Activated naive CD8-positive, alpha-beta T cell treated with anti-CD3 and anti-CD28 coated beads, Interleukin-2, amount 10 ng/mL, durations not matched to agents 7 days and 5 days (primary cell): Measurements from ENCODE around the gene PEAK3. TPM values are rescaled to one million over a fixed set of nuclear protein-coding genes. Genes with fewer than 3 reads are reported as not detected.

ENCODE experiments used
- ATAC-seq: fragments of 150-1000 bp; cut with Tn5 transposase; one replicate; pipeline ENCODE4 v1.10.0; 2021; ENCODE audit warnings: low read depth, moderate library complexity
- POLR2A ChIA-PET: fragments of 350-600 bp; sonication (Branson Sonifier 250); formaldehyde crosslinking; loops from one replicate; lab custom pipeline; 2021; ENCODE audit warnings: antibody characterized with exemption; lab: Charles Lee
- DNase-seq: peaks from one replicate; pipeline ENCODE4 v3.0.0; 2021
- H3K27ac Mint-ChIP-seq: one replicate; pipeline ENCODE4 v1.8.0; 2022; ENCODE audit warnings: mild to moderate bottlenecking, mixed read lengths
- H3K27me3 Mint-ChIP-seq: one replicate; pipeline ENCODE4 v1.8.0; 2022; ENCODE audit warnings: mild to moderate bottlenecking, moderate library complexity, mixed read lengths
- H3K36me3 Mint-ChIP-seq: one replicate; pipeline ENCODE4 v1.8.0; 2021; ENCODE audit warnings: mild to moderate bottlenecking, mixed read lengths
- H3K4me1 Mint-ChIP-seq: one replicate; pipeline ENCODE4 v1.8.0; 2021; ENCODE audit warnings: mixed read lengths
- H3K4me3 Mint-ChIP-seq: one replicate; pipeline ENCODE4 v1.8.0; 2022; ENCODE audit warnings: mild to moderate bottlenecking, moderate library complexity, mixed read lengths
- H3K9me3 Mint-ChIP-seq: one replicate; pipeline ENCODE4 v1.8.0; 2021; ENCODE audit warnings: mixed read lengths
- total RNA-seq, 2 experiments: library from RNA; stranded (reverse); gene quantifications; one replicate each; pipeline ENCODE4 v1.2.3, GENCODE V29; 2021

The PEAK3 gene
- total RNA-seq, 2 experiments from 2014 or later: 0.14 TPM; not detected in 1

DNA sequence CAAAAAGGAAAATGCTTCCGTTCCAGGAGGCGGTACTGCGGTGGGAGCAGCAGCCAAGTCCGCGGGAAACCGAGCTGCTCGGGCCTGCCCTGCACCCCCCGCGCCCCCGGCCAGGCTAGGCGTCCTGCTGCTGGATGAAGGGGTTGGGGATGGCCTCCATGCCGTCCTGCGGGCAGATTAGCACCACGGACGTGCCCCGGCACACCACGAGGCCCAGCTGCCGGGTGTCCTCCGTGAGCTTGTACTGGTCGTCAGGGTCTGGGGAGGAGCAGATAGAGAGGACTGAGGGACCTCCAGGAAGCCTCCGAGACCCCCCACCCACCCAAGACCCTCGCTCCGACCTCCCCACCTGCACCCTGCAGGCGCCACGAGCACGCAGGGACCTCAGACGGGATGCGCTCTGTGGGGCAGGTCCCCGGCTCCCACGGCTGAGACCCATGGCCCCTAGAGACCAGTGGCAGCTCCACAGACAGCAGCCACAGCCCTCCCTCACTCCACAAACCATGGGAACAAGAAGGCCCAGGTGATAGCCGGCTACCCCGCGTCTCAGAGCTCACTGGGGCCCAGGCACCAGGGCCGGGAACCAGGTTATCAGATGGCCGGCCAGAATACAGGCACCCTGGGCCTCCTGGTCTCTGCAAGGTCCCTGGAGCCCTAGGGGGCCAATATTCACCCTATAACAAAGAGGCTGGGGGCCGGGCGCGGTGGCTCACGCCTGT is 39.7 kb upstream of the PEAK3 start:
- Mint-ChIP-seq H3K4me1 (peaks cover 16% of the 10 kb centered on the region), H3K27ac (no peak overlapping the region), H3K9me3 (no peaks in the 10 kb centered on the region), H3K4me3 (no peak overlapping the region), H3K27me3 (peaks cover 1% of the 10 kb centered on the region), H3K36me3 (peaks cover 8% of the 10 kb centered on the region)
- ATAC-seq (no peak), DNase-seq (no peak)
- POLR2A ChIA-PET: interaction anchor here (0.5 to 0.7 kb wide), 2 partner anchors 116 to 125 kb away, joined by 3 read pairs; no protein-coding TSS in a partner anchor

DNA sequence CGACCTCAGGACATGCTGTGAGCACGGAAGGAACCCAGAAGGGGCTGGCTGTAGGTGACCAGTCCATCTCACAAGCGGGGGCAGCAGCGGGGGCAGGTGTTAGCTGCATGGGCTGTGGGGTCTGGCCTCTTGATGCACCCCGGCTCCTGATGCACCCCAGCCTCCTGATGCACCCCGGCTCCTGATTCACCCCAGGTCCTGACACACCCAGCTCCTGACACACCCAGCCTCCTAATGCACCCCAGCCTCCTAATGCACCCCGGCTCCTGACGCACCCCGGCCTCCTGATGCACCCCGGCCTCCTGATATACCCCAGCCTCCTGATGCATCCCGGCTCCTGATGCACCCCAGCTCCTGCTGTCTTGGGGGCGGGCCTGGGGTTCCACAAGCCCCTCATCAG is 39.0 kb upstream of the PEAK3 start:
- Mint-ChIP-seq H3K36me3 (peaks cover 6% of the 10 kb centered on the region), H3K4me1 (peaks cover 11% of the 10 kb centered on the region), H3K9me3 (no peaks in the 10 kb centered on the region), H3K4me3 (no peak overlapping the region), H3K27me3 (peaks cover 1% of the 10 kb centered on the region), H3K27ac (no peak overlapping the region)
- ATAC-seq (no peak), DNase-seq (no peak)
- POLR2A ChIA-PET: interaction anchor here (0.7 kb wide), 1 partner anchor 126 kb away, joined by 3 read pairs; no protein-coding TSS in a partner anchor

DNA sequence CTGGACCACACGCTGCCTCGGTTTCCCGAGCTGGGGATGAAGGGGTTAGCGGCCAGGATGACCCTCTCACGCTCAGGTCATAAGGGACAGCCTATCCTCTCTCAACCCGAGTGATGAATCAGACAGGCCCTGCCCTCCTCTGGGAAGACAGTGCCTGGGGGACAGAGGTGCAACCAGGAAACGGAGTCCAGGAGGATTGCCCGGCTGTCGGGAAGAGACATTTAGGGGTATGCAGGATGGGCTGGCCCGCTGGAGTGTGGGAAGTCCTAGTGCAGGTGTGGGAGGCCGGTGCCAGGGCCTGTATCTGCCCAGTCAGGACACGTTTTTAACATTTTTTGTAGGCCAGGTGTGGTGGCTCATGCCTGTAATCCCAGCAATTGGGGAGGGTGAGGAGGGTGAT is 38.1 kb upstream of the PEAK3 start:
- Mint-ChIP-seq H3K4me3 (no peak overlapping the region), H3K9me3 (peaks cover 3% of the 10 kb centered on the region), H3K4me1 (peaks cover 4% of the 10 kb centered on the region), H3K27ac (no peak overlapping the region), H3K36me3 (no peaks in the 10 kb centered on the region), H3K27me3 (peaks cover 2% of the 10 kb centered on the region)
- ATAC-seq: no peak
- DNase-seq: no peak
- POLR2A ChIA-PET: no interaction called here

DNA sequence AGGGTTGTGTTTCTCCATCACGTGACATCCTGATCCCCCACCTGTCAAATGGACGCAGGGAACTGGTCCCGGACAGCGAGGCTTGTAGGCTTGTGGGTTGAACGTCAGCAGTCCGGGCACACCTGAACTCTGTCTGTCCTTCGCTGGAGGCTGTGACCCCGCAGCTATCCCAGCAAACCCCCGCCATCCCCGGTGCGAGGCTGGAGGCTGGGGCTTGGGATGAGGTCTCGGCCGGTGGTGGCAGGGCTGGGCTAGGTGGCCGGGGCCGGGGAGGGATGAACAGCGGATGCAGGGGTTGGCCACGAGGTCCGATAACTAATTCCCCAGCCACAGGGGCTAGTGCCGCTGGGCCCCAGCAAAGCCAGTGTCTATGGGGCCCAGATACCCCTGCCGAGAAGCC is 37.6 kb upstream of the PEAK3 start:
- Mint-ChIP-seq H3K36me3 (no peaks in the 10 kb centered on the region), H3K27me3 (peaks cover 7% of the 10 kb centered on the region), H3K4me3 (no peak overlapping the region), H3K27ac (no peak overlapping the region), H3K9me3 (peaks cover 6% of the 10 kb centered on the region), H3K4me1 (peaks cover 3% of the 10 kb centered on the region)
- ATAC-seq (no peak), DNase-seq (no peak)
- POLR2A ChIA-PET: interaction anchor here (0.8 to 1.0 kb wide), 2 partner anchors 9 to 156 kb away, joined by 3 read pairs; partner anchors contain the start of genes GADD45B and LSM7

DNA sequence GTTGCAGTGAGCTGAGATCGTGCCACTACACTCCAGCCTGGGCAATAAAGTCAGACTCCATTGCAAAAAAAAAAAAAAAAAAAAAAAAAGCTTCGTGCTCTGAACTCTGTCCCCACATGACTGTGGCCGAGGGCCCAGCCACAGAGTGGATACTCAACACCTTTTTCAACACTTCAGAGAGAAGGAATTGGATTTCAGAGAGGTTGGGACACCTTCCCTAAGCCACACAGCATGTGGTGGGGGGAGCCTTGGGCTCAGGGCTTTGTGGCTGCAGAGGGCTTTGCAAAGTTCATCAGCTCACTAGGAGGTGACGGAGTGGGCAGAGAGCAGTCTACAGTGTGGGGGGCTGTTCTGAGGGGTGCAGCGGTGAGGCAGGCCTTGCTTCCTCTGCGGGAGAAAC is 36.9 kb upstream of the PEAK3 start:
- H3K4me1 Mint-ChIP-seq: no peaks in the 10 kb centered on the region
- ATAC-seq (no peak), DNase-seq (no peak)
- POLR2A ChIA-PET: interaction anchor here (0.7 to 1.0 kb wide), 3 partner anchors 9 to 632 kb away, joined by 3 read pairs; partner anchors contain the start of genes GADD45B and LSM7
- H3K4me3 Mint-ChIP-seq: no peak overlapping the region
- no peak overlapping the region for H3K27ac Mint-ChIP-seq
- H3K27me3 Mint-ChIP-seq: peaks cover 8% of the 10 kb centered on the region
- H3K9me3 Mint-ChIP-seq: peaks cover 8% of the 10 kb centered on the region
- no peaks in the 10 kb centered on the region for H3K36me3 Mint-ChIP-seq

DNA sequence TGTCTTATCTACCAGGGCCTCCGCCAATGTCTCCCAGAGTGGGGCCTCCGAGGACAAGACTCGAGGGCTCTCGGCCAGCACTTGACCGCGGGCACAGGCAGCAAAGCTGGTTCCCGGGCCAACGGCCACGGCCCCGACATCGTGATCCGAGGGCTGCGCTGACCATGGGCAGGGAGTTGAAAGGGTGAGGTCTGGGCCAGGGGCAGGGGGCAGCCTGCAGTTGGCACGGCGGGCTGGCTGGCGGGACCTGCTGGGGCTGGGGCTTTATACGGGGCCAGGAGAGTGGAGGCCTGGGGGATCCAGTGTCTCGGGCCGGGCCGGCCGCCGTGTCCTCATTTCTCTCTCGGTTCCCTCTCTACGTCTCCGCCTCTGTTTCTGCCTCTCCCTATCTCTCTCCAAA is 35.8 kb upstream of the PEAK3 start:
- H3K4me3 Mint-ChIP-seq: no peak overlapping the region
- peaks cover 18% of the 10 kb centered on the region for H3K27me3 Mint-ChIP-seq
- peaks cover 8% of the 10 kb centered on the region for H3K9me3 Mint-ChIP-seq
- no peaks in the 10 kb centered on the region for H3K4me1 Mint-ChIP-seq
- DNase-seq (no peak), ATAC-seq (no peak)
- no peak overlapping the region for H3K27ac Mint-ChIP-seq
- POLR2A ChIA-PET: no interaction called here
- no peaks in the 10 kb centered on the region for H3K36me3 Mint-ChIP-seq

DNA sequence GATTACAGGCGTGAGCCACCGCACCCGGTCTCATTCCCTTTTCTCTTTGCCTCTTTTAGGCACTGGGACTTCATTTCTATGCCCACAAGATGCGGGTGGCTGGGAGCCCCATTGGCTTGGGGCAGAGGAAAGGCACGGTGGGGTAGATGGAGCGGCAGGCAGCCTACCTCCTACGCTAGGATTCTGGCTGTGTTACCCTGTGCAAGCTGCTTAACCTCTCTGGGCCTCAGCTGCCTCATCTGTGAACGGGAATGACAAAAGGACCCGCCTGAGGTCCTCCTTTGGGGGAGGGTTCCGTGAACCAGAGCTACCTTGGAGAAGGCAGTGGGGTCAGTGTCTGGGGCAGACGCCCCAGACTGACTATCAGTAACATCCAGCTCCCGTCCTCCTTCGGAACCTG is 35.3 kb upstream of the PEAK3 start:
- Mint-ChIP-seq H3K4me3 (no peak overlapping the region), H3K27ac (no peak overlapping the region), H3K9me3 (peaks cover 8% of the 10 kb centered on the region), H3K27me3 (peaks cover 18% of the 10 kb centered on the region), H3K4me1 (no peaks in the 10 kb centered on the region), H3K36me3 (no peaks in the 10 kb centered on the region)
- no peak for ATAC-seq
- no peak for DNase-seq
- POLR2A ChIA-PET: no interaction called here

DNA sequence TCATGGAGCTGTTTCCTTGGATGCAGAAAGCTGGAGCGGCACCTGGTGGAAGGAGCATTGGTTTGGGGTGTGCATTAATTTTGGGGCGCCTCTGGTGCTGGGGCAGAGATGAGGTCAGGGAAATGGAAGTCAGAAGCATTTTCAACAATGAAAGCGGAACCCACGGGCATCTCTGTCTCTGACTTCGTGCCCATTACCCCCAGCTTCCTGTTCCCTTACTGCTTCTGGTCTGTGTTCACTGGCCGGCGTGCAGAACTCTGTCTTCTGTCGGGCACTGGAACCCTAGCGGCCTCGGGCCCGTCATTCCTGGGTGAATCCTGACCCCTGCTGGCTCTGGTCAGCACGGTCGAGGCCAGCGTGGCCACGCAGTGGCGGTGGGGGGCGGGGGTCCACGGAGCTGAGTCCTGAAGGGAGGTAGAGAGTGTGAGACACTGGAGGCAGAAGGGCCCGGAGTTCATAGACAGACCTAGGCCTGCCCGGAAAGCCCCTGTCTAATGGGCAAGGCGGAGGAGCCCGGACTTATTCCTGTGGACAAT is 33.9 kb upstream of the PEAK3 start:
- Mint-ChIP-seq H3K4me3 (no peak overlapping the region), H3K27ac (no peak overlapping the region), H3K9me3 (peaks cover 8% of the 10 kb centered on the region), H3K27me3 (peaks cover 25% of the 10 kb centered on the region), H3K36me3 (no peaks in the 10 kb centered on the region), H3K4me1 (no peaks in the 10 kb centered on the region)
- POLR2A ChIA-PET: interaction anchor here (0.6 to 1.0 kb wide), 3 partner anchors 12 to 112 kb away, joined by 4 to 6 read pairs (median 4); partner anchors contain the start of genes LSM7 and TIMM13
- DNase-seq (no peak), ATAC-seq (peak; percentile 55)

DNA sequence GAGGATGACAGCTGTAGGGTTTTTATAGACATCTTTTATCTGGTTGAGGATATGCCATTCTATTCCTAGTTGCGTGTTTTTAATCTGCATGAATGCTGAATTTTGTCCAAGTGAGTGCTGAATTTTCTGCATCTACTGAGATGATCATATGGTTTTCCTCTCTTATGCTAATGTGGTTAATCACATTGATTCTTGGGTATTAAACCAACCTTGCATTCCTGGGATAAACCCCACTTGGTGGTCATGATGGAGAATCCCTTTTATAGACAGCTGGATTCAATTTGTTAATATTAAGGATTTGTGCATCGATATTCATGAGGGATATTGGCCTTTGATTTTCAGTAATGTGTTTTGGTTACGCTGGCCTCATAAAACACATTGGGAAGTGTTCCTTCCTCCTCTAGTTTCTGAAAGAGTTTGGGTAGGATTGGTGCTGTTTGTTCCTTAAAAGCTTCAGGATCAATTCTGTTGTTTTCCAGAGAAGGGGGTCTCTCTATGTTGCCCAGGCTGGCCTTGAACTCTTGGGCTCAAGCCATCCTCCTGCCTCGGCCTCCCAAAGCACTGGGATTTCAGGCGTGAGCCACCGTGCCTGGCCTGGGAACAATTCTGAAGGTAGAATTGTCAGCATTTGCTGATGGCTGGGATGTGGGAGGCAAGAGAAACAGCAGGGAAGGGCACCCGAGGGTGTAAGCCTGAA is 33.3 kb upstream of the PEAK3 start:
- POLR2A ChIA-PET: interaction anchor here (0.6 kb wide), 1 partner anchor 14 kb away, joined by 6 read pairs; no protein-coding TSS in a partner anchor
- peaks cover 8% of the 10 kb centered on the region for H3K9me3 Mint-ChIP-seq
- H3K36me3 Mint-ChIP-seq: no peaks in the 10 kb centered on the region
- no peak overlapping the region for H3K27ac Mint-ChIP-seq
- no peak overlapping the region for H3K4me3 Mint-ChIP-seq
- peaks cover 31% of the 10 kb centered on the region for H3K27me3 Mint-ChIP-seq
- DNase-seq (no peak), ATAC-seq (no peak)
- H3K4me1 Mint-ChIP-seq: no peaks in the 10 kb centered on the region

DNA sequence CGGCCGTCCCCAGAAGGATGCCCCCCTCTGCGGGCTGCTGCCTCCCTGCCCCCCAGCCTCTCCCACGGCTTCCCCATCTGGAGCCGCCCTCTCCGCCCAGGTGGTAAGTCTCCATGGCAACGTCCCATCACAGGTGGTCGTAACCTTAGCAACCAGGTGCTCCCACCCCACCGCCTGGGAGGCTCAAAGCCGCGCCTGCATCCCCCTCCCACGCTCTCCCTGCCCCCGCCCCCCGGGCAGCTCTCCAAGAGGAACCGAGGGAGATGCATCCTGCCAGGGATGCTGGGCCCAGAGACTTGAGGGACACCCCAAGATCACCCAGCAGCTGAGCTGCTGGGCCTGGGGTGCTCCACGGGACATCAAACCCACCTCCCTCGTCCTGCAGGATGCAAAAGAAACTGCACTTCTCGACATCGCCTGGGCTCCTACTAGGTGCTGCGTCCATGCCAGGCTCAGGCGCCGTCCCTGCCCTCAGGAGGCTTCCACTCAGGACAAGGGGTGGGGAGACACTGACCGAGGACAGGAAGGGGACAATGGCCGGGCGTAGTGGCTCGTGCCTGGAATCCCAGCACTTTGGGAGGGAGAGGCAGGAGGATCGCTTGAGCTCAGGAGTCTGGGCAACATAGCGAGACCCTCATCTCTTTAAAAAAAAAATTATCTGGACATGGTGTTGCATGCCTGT is 31.0 kb upstream of the PEAK3 start:
- Mint-ChIP-seq H3K36me3 (no peaks in the 10 kb centered on the region), H3K4me1 (peaks cover 2% of the 10 kb centered on the region), H3K27ac (no peak overlapping the region), H3K27me3 (peaks cover 52% of the 10 kb centered on the region), H3K4me3 (no peak overlapping the region), H3K9me3 (peaks cover 8% of the 10 kb centered on the region)
- ATAC-seq (no peak), DNase-seq (no peak)
- POLR2A ChIA-PET: no interaction called here

DNA sequence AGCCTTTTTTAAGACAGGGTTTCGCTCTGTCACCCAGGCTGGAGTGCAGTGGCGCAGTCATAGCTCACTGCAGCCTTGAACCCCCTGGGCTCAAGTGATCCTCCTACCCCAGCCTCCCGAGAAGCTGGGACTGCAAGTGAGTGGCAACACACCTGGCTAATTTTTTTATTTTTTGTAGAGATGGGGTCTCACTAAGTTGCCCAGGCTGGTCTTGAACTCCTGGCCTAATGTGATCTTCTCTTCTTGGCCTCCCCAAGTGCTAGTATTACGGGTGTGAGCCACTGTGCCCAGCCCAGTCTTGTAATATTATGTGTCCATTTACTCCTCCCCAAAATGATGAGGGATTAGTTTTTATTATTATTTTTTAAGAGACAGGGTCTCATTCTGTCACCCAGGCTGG is 29.1 kb upstream of the PEAK3 start:
- ATAC-seq (no peak), DNase-seq (no peak)
- Mint-ChIP-seq H3K4me1 (peaks cover 2% of the 10 kb centered on the region), H3K4me3 (no peak overlapping the region), H3K27ac (no peak overlapping the region), H3K9me3 (peaks cover 8% of the 10 kb centered on the region), H3K27me3 (peaks cover 57% of the 10 kb centered on the region), H3K36me3 (no peaks in the 10 kb centered on the region)
- POLR2A ChIA-PET: interaction anchor here (0.6 to 0.7 kb wide), 2 partner anchors 70 to 81 kb away, joined by 3 to 5 read pairs; no protein-coding TSS in a partner anchor

DNA sequence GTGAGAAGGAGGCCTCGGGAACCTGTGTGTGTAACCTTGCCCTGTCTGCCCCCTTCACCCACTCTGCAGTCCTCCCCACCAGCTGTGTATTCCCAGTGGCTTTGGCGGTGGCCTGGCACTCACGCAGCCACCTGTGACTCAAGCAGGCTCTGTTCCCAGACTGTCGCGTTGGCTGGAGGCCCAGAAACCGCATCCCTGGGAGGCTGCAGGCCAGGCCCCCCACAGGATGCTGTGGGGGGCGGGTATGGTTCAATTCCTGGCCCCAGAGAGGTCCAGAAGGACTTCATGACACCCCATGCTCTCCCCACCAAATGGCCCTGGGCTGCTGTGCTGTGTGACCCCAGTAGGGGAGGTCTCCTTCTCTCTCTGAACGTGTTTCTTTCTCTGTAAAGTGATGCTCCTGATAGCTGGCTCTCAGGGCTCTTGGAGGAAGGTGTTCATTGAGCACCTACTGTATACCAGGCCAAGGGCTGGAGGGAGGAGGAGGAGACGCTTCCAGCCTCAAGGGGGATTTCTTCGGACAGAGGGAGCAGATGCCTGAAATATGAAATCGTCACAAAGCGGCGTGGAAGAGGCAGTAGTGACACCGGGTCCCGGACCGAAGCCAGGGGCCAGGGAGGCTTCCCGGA is 27.9 kb upstream of the PEAK3 start:
- Mint-ChIP-seq H3K36me3 (no peaks in the 10 kb centered on the region), H3K9me3 (peaks cover 4% of the 10 kb centered on the region), H3K4me3 (no peak overlapping the region), H3K27ac (no peak overlapping the region), H3K4me1 (peaks cover 2% of the 10 kb centered on the region), H3K27me3 (peaks cover 64% of the 10 kb centered on the region)
- ATAC-seq (no peak), DNase-seq (no peak)
- POLR2A ChIA-PET: no interaction called here
